CMK (cell line): Measurements from ENCODE around the gene ADIPOQ.
"Not testable (repeated sequence)": the region's sequence is repeated elsewhere in the genome, so short reads cannot be mapped to it uniquely, and the experiment has no call there.

Experiments used
- DNase-seq: peaks from one replicate; pipeline ENCODE4 v3.0.0-alpha.2; 2010; ENCODE audit warnings: low read depth

Gene ADIPOQ

DNA sequence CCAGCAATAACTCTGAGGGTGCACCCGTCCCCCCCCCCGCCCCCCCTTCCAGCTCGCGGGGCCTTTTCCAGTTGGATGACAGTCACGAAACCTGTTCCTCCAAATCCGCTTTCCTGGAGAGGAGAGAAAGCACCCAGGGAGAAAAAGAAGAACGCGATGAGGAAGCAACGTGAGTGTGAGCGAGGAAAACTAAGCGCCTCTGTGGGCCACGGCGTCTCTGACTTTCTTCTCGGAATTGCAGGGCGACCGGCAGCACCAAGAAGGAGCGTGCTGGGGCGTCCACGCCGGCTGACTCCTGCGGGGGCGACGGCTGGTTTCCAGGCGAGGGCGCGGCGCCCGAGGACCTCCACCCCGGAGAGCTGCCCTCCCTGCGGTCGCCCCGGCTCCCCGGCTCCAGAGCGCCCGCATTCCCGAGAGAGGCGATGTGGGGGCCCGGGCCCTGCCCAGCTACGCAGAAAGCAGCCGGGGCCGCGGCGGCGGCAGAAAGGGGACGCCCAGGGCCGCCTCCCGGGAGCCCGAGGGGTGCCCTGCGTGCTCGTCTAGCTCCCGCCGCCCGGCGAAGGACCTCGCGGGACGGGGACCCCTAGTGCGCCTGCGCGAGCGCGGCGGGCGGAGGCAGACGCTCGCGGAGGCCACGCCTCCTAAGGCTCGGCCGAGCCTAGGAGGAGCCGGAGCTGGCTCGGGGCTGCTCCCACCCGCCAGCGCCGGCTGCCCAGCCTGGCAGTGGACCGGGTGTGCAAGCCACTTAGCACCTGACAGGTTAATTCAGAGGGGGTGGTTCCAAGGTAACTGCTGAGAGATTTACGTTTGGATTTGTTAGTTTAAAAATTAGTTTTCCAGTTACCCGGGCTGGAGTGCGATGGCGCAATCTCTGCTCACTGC lies 15.3 kb upstream of the ADIPOQ start:
- peak; percentile 40 for DNase-seq

DNA sequence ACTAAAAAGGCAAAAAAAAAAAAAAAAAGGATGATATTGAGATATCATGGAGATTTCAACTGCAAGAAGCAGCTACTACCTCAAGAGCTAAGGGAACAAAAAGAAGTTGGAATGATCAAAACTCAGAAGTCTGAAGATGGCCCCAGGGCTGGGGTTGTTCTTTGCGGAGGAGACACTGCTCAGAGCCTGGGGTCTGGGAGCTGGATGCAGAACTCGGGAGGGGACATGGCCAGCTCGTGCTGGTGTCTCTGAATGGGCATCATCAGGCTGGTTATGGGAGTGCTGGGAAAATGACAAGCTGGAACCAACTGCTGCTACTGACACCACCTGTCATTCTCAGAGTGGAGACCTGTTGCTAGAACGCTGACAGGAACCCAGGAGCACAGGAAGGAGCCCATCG lies 14.2 kb upstream of the ADIPOQ start:
- DNase-seq, result no peak

DNA sequence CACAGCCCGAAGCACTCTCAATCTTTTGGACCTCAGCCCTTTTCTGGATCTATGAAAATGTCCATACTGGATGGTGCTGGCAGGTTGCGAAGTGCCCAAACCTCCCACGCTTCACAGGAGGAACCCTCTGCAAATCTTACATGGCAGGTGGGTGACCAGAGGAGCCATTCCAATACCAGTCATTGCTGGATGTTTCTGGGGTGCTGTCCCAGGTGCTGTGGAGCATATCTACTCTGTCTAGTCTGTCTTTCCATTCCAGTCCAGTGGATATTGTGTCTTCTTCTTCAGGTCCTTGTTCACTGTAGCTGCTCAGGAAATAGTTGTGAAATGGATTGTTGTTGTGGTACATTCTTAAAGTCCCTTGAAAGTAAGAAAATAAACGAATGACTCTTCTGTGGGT lies 10.7 kb upstream of the ADIPOQ start:
- no peak for DNase-seq

DNA sequence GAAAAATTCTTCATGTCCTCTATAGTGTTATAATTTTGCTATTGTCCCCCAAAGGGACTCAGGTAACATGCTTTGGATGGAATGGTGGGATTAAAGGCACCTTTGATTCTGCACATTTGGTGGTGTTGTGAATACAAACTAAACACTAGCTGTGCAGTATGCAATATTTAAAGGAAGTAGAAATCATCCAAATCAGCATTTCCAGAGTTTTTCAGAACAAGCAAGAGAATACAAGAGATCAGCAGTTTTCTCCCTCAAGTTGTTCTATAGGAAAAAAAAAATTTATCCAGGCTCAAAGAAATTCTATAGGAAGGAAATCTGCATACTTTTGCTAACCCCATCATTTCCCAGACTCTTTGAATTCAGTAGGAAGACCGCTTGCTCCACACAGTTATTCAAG lies 10.2 kb upstream of the ADIPOQ start:
- no peak for DNase-seq

DNA sequence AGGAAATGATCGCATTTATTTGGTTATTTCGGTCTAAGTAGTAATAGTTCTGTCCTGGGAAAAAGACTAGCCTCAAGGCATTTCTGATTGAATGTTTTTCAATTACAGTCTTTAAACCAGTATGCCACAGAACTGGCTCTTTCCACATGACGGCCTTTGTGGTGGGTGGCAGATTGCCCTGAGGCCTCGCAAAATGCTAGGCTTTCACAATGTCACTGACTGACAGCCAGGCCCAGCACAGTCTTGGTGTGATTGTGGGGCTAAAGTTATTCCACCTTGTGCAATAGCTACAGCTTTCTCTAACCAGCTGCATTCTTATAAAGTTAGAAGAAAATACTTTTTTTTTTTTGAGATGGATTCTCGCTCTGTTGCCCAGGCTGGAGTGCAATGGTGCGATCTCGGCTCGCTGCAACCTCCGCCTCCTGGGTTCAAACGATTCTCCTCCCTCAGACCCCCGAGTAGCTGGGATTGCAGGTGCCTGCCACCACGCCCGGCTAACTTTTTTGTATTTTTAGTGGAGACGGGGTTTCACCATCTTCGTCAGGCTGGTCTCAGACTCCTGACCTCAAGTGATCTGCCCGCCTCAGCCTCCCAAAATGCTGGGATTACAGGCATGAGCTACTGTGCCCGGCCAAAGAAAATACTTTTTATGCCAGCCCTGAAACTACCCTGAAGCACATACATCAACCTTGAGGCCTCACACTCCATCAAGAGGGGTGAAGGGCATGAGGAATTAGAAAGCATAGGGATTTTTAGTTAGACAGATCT lies 2.5 kb upstream of the ADIPOQ start:
- no peak for DNase-seq

DNA sequence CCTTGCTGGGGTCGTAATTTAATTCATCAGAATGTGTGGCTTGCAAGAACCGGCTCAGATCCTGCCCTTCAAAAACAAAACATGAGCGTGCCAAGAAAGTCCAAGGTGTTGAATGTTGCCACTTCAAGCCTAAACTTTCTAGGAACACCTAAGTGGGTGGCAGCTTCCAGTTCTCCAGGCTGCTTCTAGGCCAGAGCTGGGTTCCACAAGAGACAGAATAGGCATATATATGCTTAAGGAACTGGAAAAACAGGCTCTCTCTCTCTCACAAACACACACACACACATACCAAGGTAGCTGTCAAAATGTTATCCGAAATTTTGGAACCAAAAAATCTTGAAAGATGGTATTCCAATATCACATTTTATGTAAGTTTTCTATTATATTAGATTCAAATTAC lies 890 bp upstream of the ADIPOQ start:
- DNase-seq, result no peak

DNA sequence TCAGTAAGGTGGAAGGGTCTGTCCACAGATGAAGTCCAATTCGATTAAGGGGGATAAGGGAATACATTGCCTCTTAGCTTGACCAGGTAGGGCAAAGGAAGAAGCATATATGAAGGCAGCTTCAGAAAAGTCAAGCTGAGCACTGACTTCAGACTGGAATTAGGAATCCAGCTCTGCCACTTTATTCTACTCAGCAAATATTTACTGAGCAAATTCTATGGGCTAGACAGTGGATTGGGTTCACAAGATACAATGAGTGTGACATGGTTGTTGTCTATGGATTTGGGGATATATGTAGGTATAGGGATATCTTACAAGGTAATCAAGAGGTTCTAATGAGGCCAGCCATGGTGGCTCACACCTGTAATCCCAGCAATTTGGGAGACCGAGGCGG lies 526 bp downstream of the ADIPOQ start:
- DNase-seq, result no peak

DNA sequence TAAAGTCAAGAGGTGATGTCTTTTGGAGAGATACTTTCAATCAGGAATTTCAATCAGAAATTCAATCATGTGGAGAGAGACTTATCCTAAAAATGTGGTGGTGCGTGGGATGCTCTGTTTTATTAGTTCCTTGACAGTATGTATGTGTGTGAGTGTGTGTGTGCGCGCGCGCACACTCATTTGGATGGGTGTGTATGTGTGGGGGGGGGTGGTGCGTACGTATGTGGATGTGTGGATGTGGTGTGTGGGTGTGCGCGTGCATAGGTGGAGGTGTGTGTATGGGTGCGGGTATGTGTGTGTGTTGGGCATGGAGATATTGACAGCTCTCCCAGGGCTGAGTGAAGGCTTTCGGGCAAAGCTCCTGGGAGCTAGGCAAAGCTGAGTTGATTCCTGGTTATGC lies 2.4 kb downstream of the ADIPOQ start:
- DNase-seq, result no peak

DNA sequence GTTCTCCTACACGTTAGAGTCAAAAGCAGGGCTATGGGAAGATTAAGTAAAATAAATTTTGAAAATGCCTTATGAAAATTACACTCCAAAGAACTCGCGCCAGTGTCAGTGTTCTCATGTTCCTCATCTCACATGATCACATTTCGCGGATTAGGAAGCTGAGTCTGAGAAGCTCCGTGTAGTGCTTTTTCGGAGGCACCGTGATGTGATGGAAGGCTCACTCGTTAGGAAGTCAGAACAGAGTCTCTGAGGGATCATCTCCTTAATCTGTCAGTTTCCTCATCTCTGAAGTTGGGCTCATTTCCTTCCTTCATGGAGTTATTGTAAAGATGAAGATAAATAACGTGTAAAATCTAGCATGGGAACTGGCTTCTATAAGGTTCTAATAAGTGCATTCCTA lies 3.2 kb downstream of the ADIPOQ start:
- DNase-seq, result no peak

DNA sequence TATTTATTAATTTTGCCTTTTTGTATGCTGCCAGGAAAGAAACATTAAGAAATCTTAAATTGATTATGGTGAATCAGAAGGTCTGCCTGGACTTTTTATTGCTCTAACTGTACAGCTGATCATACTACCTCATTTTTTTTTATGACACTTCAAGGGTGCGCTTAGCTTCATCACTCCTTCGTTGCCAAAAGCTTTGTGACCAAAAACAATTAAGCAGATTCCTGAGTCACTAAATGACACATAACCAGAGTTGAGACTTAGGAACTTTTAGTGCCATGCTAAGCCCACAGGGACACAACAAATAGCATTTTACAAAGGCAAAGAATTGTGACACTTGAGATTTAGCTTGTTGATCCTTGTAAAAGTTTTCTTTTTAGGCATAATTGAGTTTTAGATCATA lies 4.9 kb downstream of the ADIPOQ start:
- no peak for DNase-seq

DNA sequence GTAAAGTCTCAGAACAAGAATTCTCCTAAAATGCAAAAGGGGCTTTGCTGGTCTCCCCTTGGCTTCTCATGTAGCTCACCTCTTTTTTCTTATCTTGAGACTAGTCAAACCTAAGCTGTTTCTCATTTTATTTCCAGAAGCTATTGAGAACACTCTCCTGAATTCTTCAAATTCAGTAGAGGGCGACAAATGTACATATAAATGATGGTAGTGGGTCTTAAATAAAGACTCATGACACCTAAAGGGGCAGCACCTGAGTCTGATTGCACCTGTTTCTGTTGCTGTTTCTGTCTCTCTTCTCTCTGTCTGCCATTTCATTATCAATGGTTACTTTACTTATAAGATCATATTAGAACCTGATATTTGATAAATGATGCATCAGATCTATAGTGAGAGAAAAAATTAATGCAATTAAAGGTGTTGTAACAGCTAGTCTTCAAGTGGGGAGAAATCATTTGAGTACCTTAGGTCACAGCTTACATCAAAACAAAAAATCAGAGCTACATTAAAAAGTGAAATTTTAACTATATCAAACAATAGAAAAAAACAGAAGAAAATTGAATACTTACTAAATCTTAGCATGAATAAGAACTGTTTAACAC lies 7.0 kb downstream of the ADIPOQ start:
- DNase-seq, result no peak

DNA sequence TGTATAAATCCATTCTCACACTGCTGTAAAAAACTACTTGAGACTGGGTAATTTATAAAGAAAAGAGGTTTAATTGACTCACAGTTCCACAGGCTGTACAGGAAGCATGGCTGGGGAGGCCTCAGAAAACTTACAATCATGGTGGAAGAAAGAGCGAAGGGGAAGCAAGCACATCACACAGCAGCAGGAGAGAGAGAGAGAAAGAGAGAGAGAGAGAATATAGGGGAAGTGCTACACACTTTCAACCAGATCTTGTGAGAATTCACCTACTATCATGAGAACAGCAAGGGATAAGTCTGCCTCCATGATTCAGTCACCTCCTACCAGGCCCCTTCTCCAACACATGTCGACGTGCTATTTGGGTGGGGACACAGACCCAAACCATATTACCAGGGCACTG lies 9.3 kb downstream of the ADIPOQ start:
- DNase-seq, result not testable (repeated sequence)

DNA sequence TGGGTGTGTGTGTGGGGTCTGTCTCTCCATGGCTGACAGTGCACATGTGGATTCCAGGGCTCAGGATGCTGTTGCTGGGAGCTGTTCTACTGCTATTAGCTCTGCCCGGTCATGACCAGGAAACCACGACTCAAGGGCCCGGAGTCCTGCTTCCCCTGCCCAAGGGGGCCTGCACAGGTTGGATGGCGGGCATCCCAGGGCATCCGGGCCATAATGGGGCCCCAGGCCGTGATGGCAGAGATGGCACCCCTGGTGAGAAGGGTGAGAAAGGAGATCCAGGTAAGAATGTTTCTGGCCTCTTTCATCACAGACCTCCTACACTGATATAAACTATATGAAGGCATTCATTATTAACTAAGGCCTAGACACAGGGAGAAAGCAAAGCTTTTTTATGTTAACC lies 10.5 kb downstream of the ADIPOQ start:
- no peak for DNase-seq

DNA sequence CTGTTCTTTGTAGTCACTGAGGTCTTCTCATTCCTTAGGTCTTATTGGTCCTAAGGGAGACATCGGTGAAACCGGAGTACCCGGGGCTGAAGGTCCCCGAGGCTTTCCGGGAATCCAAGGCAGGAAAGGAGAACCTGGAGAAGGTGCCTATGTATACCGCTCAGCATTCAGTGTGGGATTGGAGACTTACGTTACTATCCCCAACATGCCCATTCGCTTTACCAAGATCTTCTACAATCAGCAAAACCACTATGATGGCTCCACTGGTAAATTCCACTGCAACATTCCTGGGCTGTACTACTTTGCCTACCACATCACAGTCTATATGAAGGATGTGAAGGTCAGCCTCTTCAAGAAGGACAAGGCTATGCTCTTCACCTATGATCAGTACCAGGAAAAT lies 11.6 kb downstream of the ADIPOQ start:
- no peak for DNase-seq

DNA sequence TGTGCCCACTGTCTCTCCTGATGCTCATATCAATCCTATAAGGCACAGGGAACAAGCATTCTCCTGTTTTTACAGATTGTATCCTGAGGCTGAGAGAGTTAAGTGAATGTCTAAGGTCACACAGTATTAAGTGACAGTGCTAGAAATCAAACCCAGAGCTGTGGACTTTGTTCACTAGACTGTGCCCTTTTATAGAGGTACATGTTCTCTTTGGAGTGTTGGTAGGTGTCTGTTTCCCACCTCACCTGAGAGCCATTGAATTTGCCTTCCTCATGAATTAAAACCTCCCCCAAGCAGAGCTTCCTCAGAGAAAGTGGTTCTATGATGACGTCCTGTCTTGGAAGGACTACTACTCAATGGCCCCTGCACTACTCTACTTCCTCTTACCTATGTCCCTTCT lies 12.4 kb downstream of the ADIPOQ start:
- DNase-seq, result no peak

DNA sequence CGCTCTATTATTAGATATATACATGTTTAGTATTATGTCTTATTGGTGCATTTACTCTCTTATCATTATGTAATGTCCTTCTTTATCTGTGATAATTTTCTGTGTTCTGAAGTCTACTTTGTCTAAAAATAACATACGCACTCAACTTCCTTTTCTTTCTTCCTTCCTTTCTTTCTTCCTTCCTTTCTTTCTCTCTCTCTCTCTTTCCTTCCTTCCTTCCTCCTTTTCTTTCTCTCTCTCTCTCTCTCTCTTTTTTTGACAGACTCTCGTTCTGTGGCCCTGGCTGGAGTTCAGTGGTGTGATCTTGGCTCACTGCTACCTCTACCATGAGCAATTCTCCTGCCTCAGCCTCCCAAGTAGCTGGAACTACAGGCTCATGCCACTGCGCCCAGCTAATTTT lies 15.2 kb downstream of the ADIPOQ start:
- no peak for DNase-seq

DNA sequence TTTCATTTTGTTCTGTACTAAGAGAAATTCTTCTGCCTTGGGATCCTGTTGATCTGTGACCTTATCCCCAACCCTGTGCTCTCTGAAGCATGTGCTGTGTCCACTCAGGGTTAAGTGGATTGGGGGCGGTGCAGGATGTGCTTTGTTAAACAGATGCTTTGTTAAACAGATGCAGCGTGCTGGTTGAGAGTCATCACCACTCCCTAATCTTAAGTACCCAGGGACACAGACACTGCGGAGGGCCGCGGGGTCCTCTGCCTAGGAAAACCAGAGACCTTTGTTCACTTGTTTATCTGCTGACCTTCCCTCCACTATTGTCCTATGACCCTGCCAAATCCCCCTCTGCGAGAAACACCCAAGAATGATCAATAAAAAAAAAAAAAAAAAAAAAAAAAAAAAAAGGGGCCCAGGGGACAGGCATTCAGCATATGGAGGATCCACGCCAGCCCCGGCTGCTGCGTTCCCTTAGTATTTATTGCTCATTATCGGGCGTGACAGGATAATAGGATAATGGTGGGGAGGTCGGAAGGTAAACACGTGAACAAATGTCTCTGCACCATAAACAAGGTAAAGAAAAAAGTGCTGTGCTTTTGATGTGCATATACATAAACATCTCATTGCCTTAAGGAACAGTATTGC lies 22.8 kb downstream of the ADIPOQ start:
- not testable (repeated sequence) for DNase-seq

DNA sequence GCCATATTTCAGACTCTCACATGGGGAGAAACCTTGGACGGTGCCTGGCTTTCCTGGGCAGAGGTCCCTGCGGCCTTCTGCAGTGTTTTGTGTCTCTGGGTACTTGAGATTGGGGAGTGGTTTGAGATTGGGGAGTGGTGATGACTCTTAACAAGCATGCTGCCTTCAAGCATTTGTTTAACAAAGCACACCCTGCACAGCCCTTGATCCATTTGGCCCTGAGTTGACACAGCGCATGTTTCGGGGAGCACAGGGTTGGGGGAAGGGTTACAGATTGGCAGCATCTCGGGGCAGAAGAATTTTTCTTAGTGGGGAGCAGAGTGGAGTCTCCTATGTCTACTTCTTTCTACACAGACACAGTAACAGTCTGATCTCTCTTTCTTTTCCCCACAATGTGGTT lies 23.6 kb downstream of the ADIPOQ start:
- not testable (repeated sequence) for DNase-seq

DNA sequence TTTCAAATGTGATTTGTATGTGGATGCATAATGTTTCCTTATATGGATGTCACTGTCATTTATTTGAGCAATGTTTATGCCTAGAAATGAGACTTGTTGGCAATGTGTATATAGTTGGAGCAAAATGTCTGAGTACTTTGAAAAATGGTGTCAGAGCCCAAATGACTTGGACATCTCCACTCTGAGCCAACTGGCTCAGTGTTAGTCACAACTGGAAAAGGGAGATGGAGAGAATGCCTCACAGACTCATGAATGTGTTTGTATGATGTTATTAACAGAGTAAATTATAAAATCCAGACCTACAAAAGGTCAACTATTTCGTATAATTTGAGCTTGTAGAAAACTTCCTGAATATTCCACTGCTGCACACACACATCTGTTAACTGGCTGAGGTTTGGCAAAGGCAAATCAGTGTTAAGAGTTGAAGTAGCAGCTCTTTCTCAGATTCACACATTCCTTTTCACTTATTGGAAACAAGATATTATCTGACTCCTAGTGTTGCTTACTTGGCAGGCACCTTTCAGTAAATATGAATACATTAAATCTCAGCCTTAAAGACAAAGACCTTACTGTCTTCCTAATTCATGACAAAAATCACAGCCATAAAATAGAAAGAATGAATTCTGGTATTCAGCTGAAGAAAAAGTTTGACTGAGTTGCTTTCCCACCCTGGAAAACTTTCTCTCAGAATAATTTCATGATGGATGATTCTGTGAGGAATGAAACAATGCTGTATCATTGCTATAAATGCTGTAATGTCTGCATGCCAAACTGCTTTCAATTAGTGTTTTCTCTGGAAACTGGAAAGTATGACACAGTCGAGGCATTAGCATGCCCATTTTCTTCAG lies 27.0 kb downstream of the ADIPOQ start:
- DNase-seq, result no peak

DNA sequence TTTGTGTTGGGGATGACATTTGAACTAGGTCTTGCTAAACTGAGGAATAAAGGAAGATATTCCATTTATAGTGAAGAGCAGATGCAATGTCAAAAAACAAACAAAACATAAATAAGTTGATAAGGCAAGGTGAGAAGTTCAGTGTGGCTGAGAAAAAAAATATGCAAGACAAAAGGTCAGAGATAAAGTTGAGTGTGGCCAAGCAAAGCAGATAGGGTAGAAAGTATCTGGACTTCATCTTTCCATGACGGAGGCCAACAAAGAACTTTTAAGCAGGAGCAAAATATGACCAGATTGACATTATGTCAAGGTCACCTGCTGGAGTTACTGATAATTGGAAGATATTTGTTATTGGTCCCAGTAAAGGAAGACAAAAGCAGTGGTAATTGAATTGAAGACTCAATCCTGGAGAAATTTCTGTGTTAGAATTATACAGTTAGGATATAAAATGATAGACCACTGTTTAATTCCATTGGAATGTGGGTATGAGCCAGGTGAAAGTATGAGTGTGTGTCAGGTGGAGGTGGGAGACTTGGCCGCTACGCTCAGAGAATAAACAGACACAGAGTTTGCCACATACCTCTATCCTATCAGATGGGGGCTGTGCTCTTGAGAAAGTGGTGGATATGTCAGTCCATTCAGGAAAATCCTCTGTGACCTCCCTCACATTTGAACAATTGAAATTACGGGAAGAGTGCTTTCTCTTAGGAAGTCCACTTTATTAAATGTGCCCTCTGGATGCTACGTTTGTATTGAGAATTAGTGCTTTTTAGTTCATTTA lies 28.1 kb downstream of the ADIPOQ start:
- DNase-seq, result no peak

DNA sequence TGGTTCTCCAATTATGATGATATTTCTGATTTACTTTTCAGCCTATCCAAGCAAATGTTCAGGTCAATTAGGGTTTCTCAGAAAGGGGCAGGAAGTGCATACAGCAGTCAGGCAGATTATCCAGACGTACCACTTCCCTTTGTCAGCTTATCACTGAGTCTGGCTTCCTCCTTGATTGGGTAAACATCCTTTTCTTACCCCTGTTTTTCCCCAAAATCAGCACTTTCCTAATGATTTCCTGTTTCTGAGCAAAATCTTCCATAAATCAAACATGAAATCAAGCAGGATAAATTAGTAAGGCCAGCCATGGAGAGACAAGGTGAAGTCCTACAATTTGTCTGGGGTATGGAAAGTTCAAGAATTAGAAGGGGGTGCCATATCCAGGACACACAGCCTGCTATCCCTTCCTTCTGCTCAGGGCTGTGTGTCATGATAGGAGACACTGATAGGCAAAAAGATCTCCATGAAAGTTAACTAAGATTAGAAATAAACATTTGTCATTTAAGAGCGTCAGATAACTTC lies 29.0 kb downstream of the ADIPOQ start:
- peak; percentile 33 for DNase-seq
